A673 (cell line): ENCODE measurements around the gene GUCY1B1.

Experiments used
- CTCF ChIP-seq: fragments of 300-800, 200-600 bp; sonication (generic); conservative IDR thresholded peaks from 2 replicates; pipeline ENCODE4 v1.5.1; 2017; ENCODE audit warnings: low read depth, mild to moderate bottlenecking, antibody characterized with exemption, low read length, moderate library complexity, mixed read lengths
- EZH2 ChIP-seq: fragments of 200-600 bp; sonication (generic); IDR thresholded peaks from 2 replicates; pipeline ENCODE4 v1.6.1; 2017; ENCODE audit warnings: borderline replicate concordance, low read depth, mild to moderate bottlenecking, mixed read lengths, antibody characterized with exemption, low read length; ENCODE audit not compliant: poor library complexity, severe bottlenecking

- TF ChIP-seq CTCF (no peak), EZH2 (no peak)
These were observed 73.8 kb downstream of the GUCY1B1 start for GRCh38 chr4:155832664-155833063.
